ENCODE results near the gene PRR22.

Gene PRR22

GRCh38 chr19:5803752-5804515 is 19.4 kb upstream of the PRR22 start:
- ChIA-PET CTCF (interaction anchor here (0.6 to 1.7 kb wide), 38 partner anchors 9 to 1257 kb away, joined by 3 to 20 read pairs (median 4); partner anchors contain the start of genes CAPS, CATSPERD, DUS3L and FUT3), POLR2A (ENCODE audit: low non-redundant PET) (interaction anchor here (0.5 to 1.2 kb wide), 4 partner anchors 18 to 100 kb away, joined by 3 to 7 read pairs (median 4); partner anchors contain the start of gene NDUFA11)
- peak; percentile 90 for DNase-seq (ENCODE audit: low spot score)
- peak overlapping the region; percentile 39; the same call in 1 of the 2 replicates for H3K27ac ChIP-seq
- TF ChIP-seq, protein P1, sequence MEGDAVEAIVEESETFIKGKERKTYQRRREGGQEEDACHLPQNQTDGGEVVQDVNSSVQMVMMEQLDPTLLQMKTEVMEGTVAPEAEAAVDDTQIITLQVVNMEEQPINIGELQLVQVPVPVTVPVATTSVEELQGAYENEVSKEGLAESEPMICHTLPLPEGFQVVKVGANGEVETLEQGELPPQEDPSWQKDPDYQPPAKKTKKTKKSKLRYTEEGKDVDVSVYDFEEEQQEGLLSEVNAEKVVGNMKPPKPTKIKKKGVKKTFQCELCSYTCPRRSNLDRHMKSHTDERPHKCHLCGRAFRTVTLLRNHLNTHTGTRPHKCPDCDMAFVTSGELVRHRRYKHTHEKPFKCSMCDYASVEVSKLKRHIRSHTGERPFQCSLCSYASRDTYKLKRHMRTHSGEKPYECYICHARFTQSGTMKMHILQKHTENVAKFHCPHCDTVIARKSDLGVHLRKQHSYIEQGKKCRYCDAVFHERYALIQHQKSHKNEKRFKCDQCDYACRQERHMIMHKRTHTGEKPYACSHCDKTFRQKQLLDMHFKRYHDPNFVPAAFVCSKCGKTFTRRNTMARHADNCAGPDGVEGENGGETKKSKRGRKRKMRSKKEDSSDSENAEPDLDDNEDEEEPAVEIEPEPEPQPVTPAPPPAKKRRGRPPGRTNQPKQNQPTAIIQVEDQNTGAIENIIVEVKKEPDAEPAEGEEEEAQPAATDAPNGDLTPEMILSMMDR (conservative IDR thresholded peaks at IDR 0.05; ENCODE audit: low read depth): peak; percentile 96

GRCh38 chr19:5803441-5803751 is 18.9 kb upstream of the PRR22 start:
- H3K27ac ChIP-seq: peak overlapping the region; percentile 39; the same call in 1 of the 2 replicates
- CTCF ChIA-PET: interaction anchor here (0.5 to 1.7 kb wide), 28 partner anchors 8 to 241 kb away, joined by 3 to 20 read pairs (median 4); partner anchors contain the start of genes CAPS, CATSPERD, DUS3L and FUT3

DNA sequence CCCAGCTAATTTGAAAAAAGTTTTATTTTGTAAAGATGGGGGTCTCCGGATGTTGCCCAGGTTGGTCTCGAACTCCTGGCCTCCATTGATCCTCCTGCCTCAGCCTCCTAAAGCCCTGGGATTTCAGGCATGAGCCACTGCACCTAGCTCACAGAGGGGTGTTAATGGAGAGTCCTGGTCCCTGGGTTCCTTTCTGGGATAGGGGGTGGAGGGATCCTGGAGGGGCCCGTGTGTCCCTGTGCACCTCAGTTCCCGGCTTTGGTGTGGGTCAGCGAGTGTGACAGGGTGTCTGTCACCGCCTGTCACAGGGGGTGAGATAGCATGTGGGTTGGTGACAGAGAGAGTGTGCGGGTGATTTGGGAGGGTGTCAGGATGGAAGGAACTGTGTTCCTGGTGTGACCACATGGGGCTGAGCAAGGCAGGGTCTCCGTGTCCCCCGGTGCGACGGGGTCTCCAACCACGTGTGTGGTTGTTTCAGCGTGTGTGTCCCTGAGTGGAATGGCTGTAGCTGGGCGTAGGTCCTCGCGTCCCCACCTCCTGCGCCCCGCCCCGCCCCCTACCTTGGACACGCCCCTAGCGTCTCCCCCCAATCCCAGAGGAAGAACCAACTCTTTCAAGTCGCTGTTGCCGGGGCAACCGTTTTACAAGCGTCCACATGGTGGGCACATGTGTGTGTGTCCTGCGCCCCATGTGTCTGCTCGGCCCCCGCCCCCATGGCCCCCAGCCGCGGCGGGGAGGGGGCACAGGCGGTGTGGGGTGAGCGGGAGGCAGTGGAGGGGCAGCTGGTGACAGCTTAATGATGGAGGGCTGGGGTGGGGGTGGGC is 17.5 kb upstream of the PRR22 start:
- DNase-seq (ENCODE audit: low spot score): no peak
- ChIA-PET POLR2A (ENCODE audit: low non-redundant PET) (no interaction called here), CTCF (interaction anchor here (0.5 to 0.6 kb wide), 2 partner anchors 8 to 44 kb away, joined by 3 read pairs; no protein-coding TSS in a partner anchor)
- TF ChIP-seq, protein P1 (conservative IDR thresholded peaks at IDR 0.05; ENCODE audit: low read depth): no peak
- H3K27ac ChIP-seq: no peak overlapping the region

More at GRCh38 chr19:5803441-5803751, 18.9 kb upstream of the PRR22 start:
- POLR2A ChIA-PET (ENCODE audit: low non-redundant PET): interaction anchor here (1.2 kb wide), 1 partner anchor 24 kb away, joined by 4 read pairs; no protein-coding TSS in a partner anchor
- DNase-seq (ENCODE audit: low spot score): no peak
- TF ChIP-seq, protein P1 (conservative IDR thresholded peaks at IDR 0.05; ENCODE audit: low read depth): no peak

DNA sequence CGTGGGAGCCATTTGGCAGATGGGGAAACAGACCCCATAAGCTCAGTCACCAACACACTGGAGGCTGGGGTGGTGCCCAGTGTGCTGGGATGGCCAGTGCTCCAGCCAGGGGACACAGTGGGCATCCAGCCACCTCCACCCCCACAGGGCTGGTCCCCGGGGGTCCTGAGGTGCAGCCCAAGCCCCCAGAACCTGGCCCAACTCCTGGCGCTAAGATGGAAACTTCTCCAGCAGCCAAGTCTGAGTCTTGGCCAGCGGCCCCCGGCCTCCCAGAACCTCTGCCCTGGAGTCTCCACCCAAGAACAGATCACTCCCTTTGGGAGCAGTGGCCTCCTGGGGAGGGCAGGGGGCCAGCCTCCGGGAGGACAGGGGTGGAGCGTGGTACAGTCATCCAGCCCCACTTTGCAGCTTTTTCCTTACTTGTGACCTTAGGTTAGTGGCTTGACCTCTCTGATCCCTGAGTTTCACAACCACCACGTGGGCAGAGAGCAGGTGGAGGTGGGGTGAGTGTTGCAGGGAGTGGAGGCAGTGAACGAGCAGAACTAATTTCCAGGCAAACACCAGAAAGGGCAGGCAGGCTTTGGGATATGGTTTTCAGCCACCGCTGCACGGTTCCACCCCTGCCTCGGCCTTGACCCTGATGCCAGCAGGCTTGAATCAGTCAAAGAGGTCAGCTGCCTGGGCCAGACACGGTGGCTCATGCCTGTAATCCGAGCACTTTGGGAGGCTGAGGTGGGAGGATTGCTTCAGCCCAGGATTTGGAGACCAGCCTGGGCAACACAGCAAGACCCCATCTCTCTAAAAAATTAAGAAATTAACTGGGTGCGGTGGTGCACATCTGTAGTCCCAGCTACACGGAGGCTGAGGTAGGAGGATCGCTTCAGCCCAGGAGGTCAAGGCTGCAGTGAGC is 16.1 kb upstream of the PRR22 start:
- TF ChIP-seq, protein P1 (conservative IDR thresholded peaks at IDR 0.05; ENCODE audit: low read depth): no peak
- no peak overlapping the region for H3K27ac ChIP-seq
- no peak for DNase-seq (ENCODE audit: low spot score)
- POLR2A ChIA-PET (ENCODE audit: low non-redundant PET): no interaction called here
- CTCF ChIA-PET: no interaction called here

DNA sequence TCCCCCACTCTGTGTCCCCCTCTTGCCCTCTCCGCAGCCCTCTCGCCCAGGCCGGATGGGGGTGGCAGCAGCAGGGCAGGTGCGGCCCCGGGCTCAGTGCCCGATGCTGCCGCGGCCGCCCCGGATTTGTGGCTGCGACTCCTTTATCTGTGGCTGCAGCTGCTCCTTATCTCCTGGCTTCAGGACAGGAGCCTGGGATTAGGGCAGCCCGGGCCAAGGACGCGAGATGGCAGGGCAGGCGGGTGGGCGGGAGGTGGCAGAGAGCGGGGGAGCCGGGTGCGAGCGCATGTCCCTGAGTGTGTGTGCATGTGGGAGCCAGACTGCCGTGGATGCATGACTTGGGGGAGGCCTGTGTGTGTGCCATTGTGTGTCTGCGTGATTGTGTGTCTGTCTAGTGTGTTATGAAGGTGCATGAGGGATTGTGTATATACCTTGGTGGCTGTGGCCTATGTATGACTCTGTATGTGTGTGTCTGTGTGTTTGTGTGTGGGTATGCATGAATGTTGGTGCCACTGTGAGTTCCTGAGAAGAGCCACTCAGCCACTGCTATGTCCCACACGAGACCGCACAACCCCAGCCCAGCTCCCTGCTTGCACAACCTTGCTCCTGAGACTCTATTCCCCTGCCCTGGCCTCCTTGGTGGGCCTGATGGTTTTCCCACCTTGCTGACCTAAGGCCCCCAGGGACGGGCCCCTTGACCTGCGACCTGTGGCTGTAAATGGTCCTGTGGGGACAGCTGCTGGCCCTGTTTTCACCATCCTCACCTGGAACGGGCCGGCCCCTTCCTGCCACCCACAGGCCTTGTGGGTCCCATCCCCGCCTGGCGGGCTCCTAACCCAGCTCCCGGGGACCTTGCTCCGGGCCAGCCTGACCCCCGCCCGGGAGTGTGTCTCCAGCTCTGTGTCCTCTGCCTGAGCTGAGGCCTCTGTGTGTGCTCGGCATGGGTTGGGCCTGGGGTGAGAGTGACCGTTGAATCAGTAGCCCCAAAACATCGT is 15.0 kb upstream of the PRR22 start:
- no peak for DNase-seq (ENCODE audit: low spot score)
- CTCF ChIA-PET: interaction anchor here (0.5 kb wide), 1 partner anchor 12 kb away, joined by 3 read pairs; no protein-coding TSS in a partner anchor
- POLR2A ChIA-PET (ENCODE audit: low non-redundant PET): no interaction called here
- TF ChIP-seq, protein P1 (conservative IDR thresholded peaks at IDR 0.05; ENCODE audit: low read depth): no peak
- no peak overlapping the region for H3K27ac ChIP-seq
